Stomach (tissue), 9 donors: ENCODE data around the gene AHCYL2. TPM values are rescaled to one million over a fixed set of nuclear protein-coding genes. Genes with fewer than 3 reads are reported as not detected.

Source experiments
- DNase-seq, 2 donors: peaks; one replicate each; pipeline versions ENCODE4 v3.0.0 to v3.0.0-alpha.2; 2013 to 2019
- H3K27ac ChIP-seq, 5 donors: fragments of 200-600 bp in 4 of 5; sonication (generic) in 4 of 5; one replicate each; pipeline ENCODE4 v1.5.1; 2013 to 2019; ENCODE audit warnings: mild to moderate bottlenecking in 1 of 5, moderate library complexity in 1 of 5
- H3K27me3 ChIP-seq, 3 donors: fragments of 200-600 bp; sonication (generic); one replicate each; pipeline ENCODE4 v1.5.1; 2017 to 2019; ENCODE audit warnings: mixed run types in 1 of 3
- H3K36me3 ChIP-seq, 4 donors: fragments of 200-600 bp; sonication (generic); 1 replicate in 3 of 4; 2 replicates in 1 of 4; pipeline ENCODE4 v1.5.1; 2016 to 2019
- H3K4me1 ChIP-seq, 4 donors: fragments of 200-600 bp; sonication (generic); one replicate each; pipeline ENCODE4 v1.5.1; 2016 to 2019
- H3K4me3 ChIP-seq, 4 donors: fragments of 200-600 bp; sonication (generic) in 3 of 4; one replicate each; pipeline ENCODE4 v1.5.1; 2016 to 2019; ENCODE audit warnings: mild to moderate bottlenecking in 1 of 4
- H3K9me3 ChIP-seq, 4 donors: fragments of 200-600 bp; sonication (generic); one replicate each; pipeline ENCODE4 v1.5.1; 2016 to 2019
- CTCF ChIP-seq, 7 experiments: fragments of 450-650 bp in 4 of 7; fragments of 200-600 bp in 3 of 7; sonication (generic) in 3 of 7; IDR thresholded peaks; one replicate each; pipeline ENCODE4 v1.5.1; 2016 to 2019; ENCODE audit warnings: antibody characterized with exemption in 7 of 7, control low read depth in 2 of 7, mild to moderate bottlenecking in 1 of 7
- EP300 ChIP-seq: sonication (generic); formaldehyde crosslinking; IDR thresholded peaks from one replicate; pipeline ENCODE4 v1.6.1; 2017; ENCODE audit warnings: antibody characterized with exemption
- POLR2A ChIP-seq, 4 donors: fragments of 450-650 bp; IDR thresholded peaks; one replicate each; pipeline ENCODE4 v1.6.1; 2016; ENCODE audit warnings: antibody characterized with exemption in 4 of 4, control low read depth in 2 of 4, mild to moderate bottlenecking in 1 of 4, moderate library complexity in 1 of 4
- POLR2AphosphoS5 ChIP-seq, 3 donors: sonication (generic); formaldehyde crosslinking; IDR thresholded peaks; one replicate each; pipeline ENCODE4 v1.6.1; 2016; ENCODE audit warnings: antibody characterized with exemption in 3 of 3
- WGBS, 5 donors: extraction: QIAGEN DNeasy Blood & Tissue Kit in 3 of 5; methylation state at CpG; one replicate each; pipeline versions ENCODE4 v1.1.5 to v1.1.7; 2013 to 2018; 5-methylcytosine and 5-hydroxymethylcytosine counted together
- intact Hi-C: fragments of 100-400 bp; cut with DNase I; formaldehyde crosslinking; loops from one replicate; pipeline ENCODE4 v1.15.1; 2023; ENCODE audit warnings: low total_unique reads
- polyA plus RNA-seq, 3 donors: library from polyadenylated mRNA; stranded (reverse); fragments of 200-250 nt; gene quantifications; one replicate each; pipeline ENCODE4 v1.2.3, GENCODE V29; 2013
- total RNA-seq, 5 donors: library from RNA; depleted of rRNA; stranded (reverse); fragments of >200 nt; gene quantifications; one replicate each; pipeline versions ENCODE4 v1.1.0 to v1.2.3, GENCODE V29; 2014 to 2016
- donor health status: healthy with polysubstance abuse.
- donor health status: Bipolar disorder and iron deficiency.
- donor health status: healthy.

Gene AHCYL2
- total and polyA plus RNA-seq, 8 donors: 4.6 to 87.0 (median 61.6) TPM

GRCh38 chr7:129457101-129457500, 232.3 kb downstream of the AHCYL2 start:
- H3K27me3 ChIP-seq: no peaks in the 10 kb centered on the region
- 67 to 74% (median 71%) methylated on average over 3 of the region's 3 CpGs for WGBS, 5 donors
- peaks cover 0 to 9% (median 3%) of the 10 kb centered on the region in 4 donors for H3K36me3 ChIP-seq
- DNase-seq: no peak
- no peak overlapping the region for H3K4me3 ChIP-seq
- no peak overlapping the region for H3K27ac ChIP-seq
- H3K9me3 ChIP-seq: no peaks in the 10 kb centered on the region
- no peaks in the 10 kb centered on the region for H3K4me1 ChIP-seq
- TF ChIP-seq CTCF (IDR thresholded peaks at IDR 0.05): no peak
- TF ChIP-seq EP300: no peak
- TF ChIP-seq POLR2A (IDR thresholded peaks at IDR 0.05): no peak
- no peak for TF ChIP-seq POLR2AphosphoS5 (IDR thresholded peaks at IDR 0.05)
- intact Hi-C loops: no loop called here

- no peaks in the 10 kb centered on the region for H3K9me3 ChIP-seq
- intact Hi-C loops: no loop called here
- H3K4me1 ChIP-seq: no peaks in the 10 kb centered on the region
- WGBS, 5 donors: 93 to 98% (median 97%) methylated on average over 5 of the region's 5 CpGs
- no peak overlapping the region for H3K4me3 ChIP-seq
- no peak for DNase-seq
- TF ChIP-seq POLR2AphosphoS5 (IDR thresholded peaks at IDR 0.05) (no peak), CTCF (IDR thresholded peaks at IDR 0.05) (no peak), POLR2A (IDR thresholded peaks at IDR 0.05) (no peak)
- no peak overlapping the region for H3K27ac ChIP-seq
- H3K36me3 ChIP-seq: peaks cover 0 to 9% (median 3%) of the 10 kb centered on the region in 4 donors
- no peaks in the 10 kb centered on the region for H3K27me3 ChIP-seq
These were observed 233.3 kb downstream of the AHCYL2 start for GRCh38 chr7:129458171-129458570.

- DNase-seq: no peak
- intact Hi-C loops: loop anchor here (10.0 kb wide), 1 partner anchor 247 kb away; no protein-coding TSS in a partner anchor
- 92 to 100% (median 98%) methylated on average over 2 of the region's 2 CpGs for WGBS, 5 donors
These were observed 237.0 kb downstream of the AHCYL2 start for GRCh38 chr7:129461809-129462208.

GRCh38 chr7:129462420-129462819, 237.6 kb downstream of the AHCYL2 start:
- 68 to 100% (median 84%) methylated on average over 1 of the region's 1 CpG for WGBS, 5 donors
- no peak for DNase-seq
- Histone ChIP-seq H3K4me3 (no peak overlapping the region), H3K9me3 (no peaks in the 10 kb centered on the region), H3K36me3 (peaks cover 0 to 9% (median 3%) of the 10 kb centered on the region in 4 donors), H3K27me3 (no peaks in the 10 kb centered on the region), H3K4me1 (no peaks in the 10 kb centered on the region), H3K27ac (no peak overlapping the region)
- intact Hi-C loops: loop anchor here (10.0 kb wide), 1 partner anchor 248 kb away; no protein-coding TSS in a partner anchor
- no peak for TF ChIP-seq EP300
- no peak for TF ChIP-seq POLR2AphosphoS5 (IDR thresholded peaks at IDR 0.05)
- TF ChIP-seq CTCF (IDR thresholded peaks at IDR 0.05): no peak
- TF ChIP-seq POLR2A (IDR thresholded peaks at IDR 0.05): no peak

More at GRCh38 chr7:129461809-129462208, 237.0 kb downstream of the AHCYL2 start:
- H3K9me3 ChIP-seq: no peaks in the 10 kb centered on the region
- H3K27me3 ChIP-seq: no peaks in the 10 kb centered on the region
- H3K4me1 ChIP-seq: no peaks in the 10 kb centered on the region
- H3K27ac ChIP-seq: no peak overlapping the region
- no peak for TF ChIP-seq EP300
- TF ChIP-seq CTCF (IDR thresholded peaks at IDR 0.05): no peak
- TF ChIP-seq POLR2A (IDR thresholded peaks at IDR 0.05): no peak
- TF ChIP-seq POLR2AphosphoS5 (IDR thresholded peaks at IDR 0.05): no peak
- H3K4me3 ChIP-seq: no peak overlapping the region
- peaks cover 0 to 9% (median 3%) of the 10 kb centered on the region in 4 donors for H3K36me3 ChIP-seq
